SHP77 (cell line): ENCODE results near the gene MED17.
"Not testable (repeated sequence)": the region's sequence is repeated elsewhere in the genome, so short reads cannot be mapped to it uniquely, and the experiment has no call there.

Experiments
- DNase-seq, 2 experiments: peaks; one replicate each; lab custom pipeline; 2025; lab: John Stamatoyannopoulos, UW

The MED17 gene

GRCh38 chr11:93784145-93784934, at the start of gene MED17:
TSS of gene MED17 (plus strand) at chr11:93784282. CDS start at chr11:93784514, 232 bp downstream.
- DNase-seq, result peak; percentile 92 to 94

- no peak for DNase-seq
Observed at GRCh38 chr11:93734427-93735222, 49.5 kb upstream of the MED17 start.

GRCh38 chr11:93735627-93736026, 48.5 kb upstream of the MED17 start:
- DNase-seq, result no peak

- DNase-seq, result no peak
Observed at GRCh38 chr11:93736129-93736528, 48.0 kb upstream of the MED17 start.

GRCh38 chr11:93737904-93738612, 46.0 kb upstream of the MED17 start:
- DNase-seq, result no peak

- no peak for DNase-seq
Observed at GRCh38 chr11:93738647-93739081, 45.4 kb upstream of the MED17 start.

- DNase-seq, result no peak
Observed at GRCh38 chr11:93740031-93740729, 43.9 kb upstream of the MED17 start.

- DNase-seq, result peak; percentile 5 to 42
Observed at GRCh38 chr11:93740730-93741093, 43.4 kb upstream of the MED17 start.

- DNase-seq, result peak; percentile 96 to 97
Observed at GRCh38 chr11:93741094-93741881, 42.8 kb upstream of the MED17 start, which contains the start of the genes C11orf54 and TAF1D. TSS of gene C11orf54 (plus strand) at chr11:93741672. CDS start at chr11:93747394, 5,722 bp downstream. TSS of gene TAF1D (minus strand) at chr11:93741495. CDS start at chr11:93739304, 2,191 bp downstream.

GRCh38 chr11:93741882-93742226, 42.2 kb upstream of the MED17 start:
- peak; percentile 48 to 51 for DNase-seq

- DNase-seq, result no peak
Observed at GRCh38 chr11:93743291-93743690, 40.8 kb upstream of the MED17 start.

- no peak for DNase-seq
Observed at GRCh38 chr11:93744669-93745004, 39.4 kb upstream of the MED17 start.

GRCh38 chr11:93745005-93745755, 38.9 kb upstream of the MED17 start:
- not testable (repeated sequence) for DNase-seq

- no peak for DNase-seq
Observed at GRCh38 chr11:93746101-93746500, 38.0 kb upstream of the MED17 start.

- DNase-seq, result no peak
Observed at GRCh38 chr11:93747122-93747521, 37.0 kb upstream of the MED17 start.

GRCh38 chr11:93751001-93751400, 33.1 kb upstream of the MED17 start:
- DNase-seq, result no peak

GRCh38 chr11:93753241-93753640, 30.8 kb upstream of the MED17 start:
- no peak for DNase-seq

- no peak for DNase-seq
Observed at GRCh38 chr11:93756748-93757147, 27.3 kb upstream of the MED17 start.

GRCh38 chr11:93757301-93757700, 26.8 kb upstream of the MED17 start:
- DNase-seq, result no peak
